ENCODE measurements around the gene ENTPD6. TPM values are rescaled to one million over a fixed set of nuclear protein-coding genes. Genes with fewer than 3 reads are reported as not detected.
"Not testable (repeated sequence)": the region's sequence is repeated elsewhere in the genome, so short reads cannot be mapped to it uniquely, and the experiment has no call there.

ENTPD6 gene
- total RNA-seq, 1 experiment from 2014 or later, result 51.2 TPM

- no peak overlapping the region for H3K4me3 ChIP-seq (ENCODE audit: insufficient read depth, low read depth, low read length)
- DNase-seq, result no peak
- no peaks in the 10 kb centered on the region for H3K27me3 ChIP-seq (ENCODE audit: control insufficient read depth, insufficient read depth, low read length)
- no peaks in the 10 kb centered on the region for H3K36me3 ChIP-seq (replicated peaks; ENCODE audit: control insufficient read depth, insufficient read depth, low read length)
These were observed 37.7 kb downstream of the ENTPD6 start for GRCh38 chr20:25233016-25233772.

- not testable (repeated sequence) for H3K27me3 ChIP-seq (ENCODE audit: control insufficient read depth, insufficient read depth, low read length); H3K36me3 ChIP-seq (replicated peaks; ENCODE audit: control insufficient read depth, insufficient read depth, low read length); H3K4me3 ChIP-seq (ENCODE audit: insufficient read depth, low read depth, low read length); DNase-seq
These were observed 38.7 kb downstream of the ENTPD6 start for GRCh38 chr20:25234009-25234849.

- H3K27me3 ChIP-seq (ENCODE audit: control insufficient read depth, insufficient read depth, low read length), result no peaks in the 10 kb centered on the region
- peak; percentile 54 for DNase-seq
- no peaks in the 10 kb centered on the region for H3K36me3 ChIP-seq (replicated peaks; ENCODE audit: control insufficient read depth, insufficient read depth, low read length)
- H3K4me3 ChIP-seq (ENCODE audit: insufficient read depth, low read depth, low read length), result no peak overlapping the region
These were observed 41.2 kb downstream of the ENTPD6 start for GRCh38 chr20:25236450-25237304.

GRCh38 chr20:25237610-25238318, 42.3 kb downstream of the ENTPD6 start:
- Histone ChIP-seq H3K4me3 (ENCODE audit: insufficient read depth, low read depth, low read length) (no peak overlapping the region), H3K36me3 (replicated peaks; ENCODE audit: control insufficient read depth, insufficient read depth, low read length) (no peaks in the 10 kb centered on the region), H3K27me3 (ENCODE audit: control insufficient read depth, insufficient read depth, low read length) (no peaks in the 10 kb centered on the region)
- no peak for DNase-seq

- no peak for DNase-seq
- H3K4me3 ChIP-seq (ENCODE audit: insufficient read depth, low read depth, low read length), result no peak overlapping the region
These were observed 43.0 kb downstream of the ENTPD6 start for GRCh38 chr20:25238319-25239037.

GRCh38 chr20:25239387-25240370, 44.2 kb downstream of the ENTPD6 start:
- no peaks in the 10 kb centered on the region for H3K36me3 ChIP-seq (replicated peaks; ENCODE audit: control insufficient read depth, insufficient read depth, low read length)
- no peak for DNase-seq
- H3K4me3 ChIP-seq (ENCODE audit: insufficient read depth, low read depth, low read length), result no peak overlapping the region
- no peaks in the 10 kb centered on the region for H3K27me3 ChIP-seq (ENCODE audit: control insufficient read depth, insufficient read depth, low read length)

More at GRCh38 chr20:25238319-25239037, 43.0 kb downstream of the ENTPD6 start:
- no peaks in the 10 kb centered on the region for H3K36me3 ChIP-seq (replicated peaks; ENCODE audit: control insufficient read depth, insufficient read depth, low read length)
- no peaks in the 10 kb centered on the region for H3K27me3 ChIP-seq (ENCODE audit: control insufficient read depth, insufficient read depth, low read length)

- not testable (repeated sequence) for H3K27me3 ChIP-seq (ENCODE audit: control insufficient read depth, insufficient read depth, low read length); DNase-seq; H3K36me3 ChIP-seq (replicated peaks; ENCODE audit: control insufficient read depth, insufficient read depth, low read length); H3K4me3 ChIP-seq (ENCODE audit: insufficient read depth, low read depth, low read length)
These were observed 45.5 kb downstream of the ENTPD6 start for GRCh38 chr20:25240851-25241658.

GRCh38 chr20:25241659-25241955, 46.1 kb downstream of the ENTPD6 start:
- H3K36me3 ChIP-seq (replicated peaks; ENCODE audit: control insufficient read depth, insufficient read depth, low read length); H3K4me3 ChIP-seq (ENCODE audit: insufficient read depth, low read depth, low read length); H3K27me3 ChIP-seq (ENCODE audit: control insufficient read depth, insufficient read depth, low read length); DNase-seq: not testable (repeated sequence)

GRCh38 chr20:25242231-25242630, 46.7 kb downstream of the ENTPD6 start:
- Histone ChIP-seq H3K36me3 (replicated peaks; ENCODE audit: control insufficient read depth, insufficient read depth, low read length) (no peaks in the 10 kb centered on the region), H3K27me3 (ENCODE audit: control insufficient read depth, insufficient read depth, low read length) (peaks cover 5% of the 10 kb centered on the region), H3K4me3 (ENCODE audit: insufficient read depth, low read depth, low read length) (no peak overlapping the region)
- DNase-seq, result peak; percentile 16

- peaks cover 7% of the 10 kb centered on the region for H3K27me3 ChIP-seq (ENCODE audit: control insufficient read depth, insufficient read depth, low read length)
- no peak for DNase-seq
- H3K4me3 ChIP-seq (ENCODE audit: insufficient read depth, low read depth, low read length), result no peak overlapping the region
- no peaks in the 10 kb centered on the region for H3K36me3 ChIP-seq (replicated peaks; ENCODE audit: control insufficient read depth, insufficient read depth, low read length)
These were observed 48.0 kb downstream of the ENTPD6 start for GRCh38 chr20:25243416-25243979.

GRCh38 chr20:25244976-25245375, 49.5 kb downstream of the ENTPD6 start:
- H3K36me3 ChIP-seq (replicated peaks; ENCODE audit: control insufficient read depth, insufficient read depth, low read length), result no peaks in the 10 kb centered on the region
- no peak overlapping the region for H3K4me3 ChIP-seq (ENCODE audit: insufficient read depth, low read depth, low read length)
- DNase-seq, result no peak
- peaks cover 7% of the 10 kb centered on the region for H3K27me3 ChIP-seq (ENCODE audit: control insufficient read depth, insufficient read depth, low read length)

- Histone ChIP-seq H3K36me3 (replicated peaks; ENCODE audit: control insufficient read depth, insufficient read depth, low read length) (no peaks in the 10 kb centered on the region), H3K4me3 (ENCODE audit: insufficient read depth, low read depth, low read length) (no peak overlapping the region), H3K27me3 (ENCODE audit: control insufficient read depth, insufficient read depth, low read length) (peaks cover 7% of the 10 kb centered on the region)
- no peak for DNase-seq
These were observed 49.9 kb downstream of the ENTPD6 start for GRCh38 chr20:25245461-25245860.
